Inferior parietal cortex (tissue), 1 donor: ENCODE measurements around the gene ANTXR1.

Source experiments
- DNase-seq: peaks from one replicate; pipeline ENCODE4 v3.0.0-alpha.2; 2016; ENCODE audit errors: extremely low spot score

Gene ANTXR1

DNA sequence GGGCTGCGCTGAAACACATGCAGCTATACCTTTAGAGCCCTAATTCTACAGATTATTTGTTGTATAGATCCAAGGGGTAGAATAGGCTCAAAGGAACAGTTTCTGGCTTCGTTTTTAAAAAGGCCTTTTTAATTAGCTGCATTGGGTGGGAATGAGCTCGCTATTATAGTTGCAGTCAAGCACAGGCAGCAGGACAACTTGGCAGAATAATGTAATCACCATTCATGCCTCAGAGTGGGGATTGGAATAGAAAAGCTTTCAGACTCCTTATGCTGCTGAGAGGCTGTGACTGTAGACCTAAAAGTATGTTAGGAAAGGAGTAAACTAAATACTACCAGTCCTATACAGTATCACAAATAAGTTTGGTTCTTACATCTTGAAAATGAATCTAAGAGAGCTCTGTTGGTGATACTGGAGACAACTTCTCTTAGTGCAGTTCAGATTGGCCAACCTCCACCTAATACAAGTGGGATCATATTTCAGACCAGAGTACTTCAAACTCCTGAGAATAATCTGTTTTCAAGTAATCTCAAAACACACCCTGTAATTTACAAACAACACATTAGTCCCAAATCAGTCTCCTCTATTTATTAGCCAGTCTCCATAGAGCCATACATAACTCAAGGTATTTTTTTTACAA is 121.4 kb downstream of the ANTXR1 start:
- DNase-seq, result no peak

DNA sequence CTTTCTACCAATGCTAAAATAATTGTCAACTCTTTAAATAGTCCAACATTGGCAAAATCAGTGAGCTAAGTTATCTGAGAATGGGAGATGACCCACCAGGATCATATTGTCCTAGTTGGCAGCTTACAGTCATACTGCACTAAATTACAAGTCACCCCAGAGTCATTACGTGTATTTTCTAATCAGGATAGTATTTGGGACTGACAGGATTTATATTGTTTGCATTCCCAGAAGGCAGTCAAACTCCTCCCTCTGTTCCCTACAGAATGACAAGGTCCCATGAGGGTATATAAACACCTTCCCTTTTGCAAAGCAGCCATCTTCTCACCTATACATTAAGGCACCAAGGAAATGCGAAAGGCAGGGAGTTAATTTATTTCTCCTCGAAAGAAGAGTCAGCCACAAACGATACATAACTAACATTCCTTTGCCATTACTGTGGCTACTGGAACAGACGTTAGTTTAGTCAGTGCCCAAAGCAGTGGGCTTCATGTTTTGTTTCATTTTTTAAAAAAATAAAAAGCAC is 125.3 kb downstream of the ANTXR1 start:
- DNase-seq, result no peak

DNA sequence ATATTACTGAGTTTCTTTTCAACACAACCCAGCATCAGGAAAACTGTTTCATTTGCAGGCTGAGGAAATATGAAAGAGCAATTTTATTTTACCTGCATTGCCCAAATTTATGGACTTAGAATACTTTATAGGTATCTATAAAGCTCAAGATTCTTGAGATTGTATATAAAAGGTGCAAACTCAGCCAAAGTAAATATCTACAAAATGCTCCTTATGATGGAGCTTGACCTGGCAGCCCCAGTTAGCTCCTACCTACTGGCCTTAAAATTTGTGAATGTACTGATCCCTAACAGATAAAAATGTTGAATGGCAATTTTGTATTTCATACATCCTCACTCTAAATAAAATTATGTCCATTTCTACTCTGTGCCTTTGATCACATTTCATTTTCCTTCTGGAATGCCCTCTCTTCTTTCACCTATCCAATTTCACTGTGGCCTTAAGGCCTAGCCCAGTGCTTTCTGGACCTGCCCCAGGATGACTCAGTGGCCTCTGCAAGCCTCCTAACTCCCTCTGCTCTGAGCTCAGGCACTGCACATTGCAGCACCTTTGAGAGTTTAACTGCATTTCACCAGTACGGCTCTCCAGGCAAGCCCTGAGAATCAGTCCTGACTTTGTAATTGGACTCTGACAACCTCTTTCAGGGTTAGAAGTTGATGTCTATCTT is 125.9 kb downstream of the ANTXR1 start:
- DNase-seq, result no peak

DNA sequence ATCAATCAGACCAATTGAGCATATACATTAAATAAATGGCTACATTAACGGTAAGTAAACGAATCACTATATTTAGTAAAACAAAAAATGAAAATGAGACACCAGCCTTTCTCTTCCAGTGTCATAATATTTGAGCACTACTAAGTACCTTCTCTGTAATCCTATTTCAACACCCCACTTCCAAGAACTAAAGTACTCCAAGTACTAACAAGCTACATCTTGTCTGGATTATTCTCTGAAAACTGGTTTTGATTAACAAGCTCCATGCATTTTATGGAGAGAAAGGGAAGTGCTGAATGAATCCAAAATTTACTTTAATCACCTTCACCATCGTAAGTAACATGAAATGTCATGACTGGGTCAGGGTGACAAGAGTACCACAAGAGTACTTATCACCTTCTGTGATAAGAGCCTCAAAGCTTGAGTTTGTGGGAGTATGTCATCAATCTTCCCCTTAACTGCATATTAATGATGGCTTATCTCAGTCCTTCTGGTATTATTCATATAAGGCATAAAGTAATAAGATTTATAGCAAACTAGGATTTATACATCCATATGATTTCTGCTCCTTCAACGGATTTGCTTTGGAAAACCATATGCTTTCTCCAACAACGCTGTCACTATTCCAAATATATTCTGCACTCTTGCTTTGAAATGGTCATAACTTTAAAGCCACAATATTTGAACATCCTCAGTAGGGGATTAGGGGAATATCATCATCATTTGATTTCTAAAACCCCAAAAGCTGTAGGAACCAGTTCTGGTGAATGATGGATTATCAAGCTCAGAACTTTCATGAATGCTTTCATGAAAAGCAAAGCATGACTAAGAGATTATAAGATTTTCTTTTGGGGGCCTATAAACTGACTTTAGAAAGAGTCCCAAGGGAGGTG is 127.0 kb downstream of the ANTXR1 start:
- no peak for DNase-seq

DNA sequence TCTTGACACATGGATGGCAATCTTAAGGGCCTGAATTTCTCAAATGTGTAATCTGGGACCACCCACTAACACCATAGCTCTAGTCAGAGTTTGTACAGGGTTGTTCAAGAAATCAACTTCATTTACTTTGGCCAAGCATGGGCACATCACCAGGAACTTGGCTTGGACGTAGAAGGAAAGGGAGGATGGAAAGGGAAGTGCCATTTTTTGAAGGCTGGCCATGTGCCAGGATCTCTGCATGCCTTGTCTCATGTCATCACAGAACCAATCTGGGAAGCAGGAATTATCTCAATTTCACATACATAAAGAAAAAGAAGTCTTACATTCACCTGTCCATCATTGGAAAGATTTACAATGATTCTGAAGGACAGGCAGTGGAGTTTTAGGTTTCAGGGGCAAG is 128.1 kb downstream of the ANTXR1 start:
- no peak for DNase-seq

DNA sequence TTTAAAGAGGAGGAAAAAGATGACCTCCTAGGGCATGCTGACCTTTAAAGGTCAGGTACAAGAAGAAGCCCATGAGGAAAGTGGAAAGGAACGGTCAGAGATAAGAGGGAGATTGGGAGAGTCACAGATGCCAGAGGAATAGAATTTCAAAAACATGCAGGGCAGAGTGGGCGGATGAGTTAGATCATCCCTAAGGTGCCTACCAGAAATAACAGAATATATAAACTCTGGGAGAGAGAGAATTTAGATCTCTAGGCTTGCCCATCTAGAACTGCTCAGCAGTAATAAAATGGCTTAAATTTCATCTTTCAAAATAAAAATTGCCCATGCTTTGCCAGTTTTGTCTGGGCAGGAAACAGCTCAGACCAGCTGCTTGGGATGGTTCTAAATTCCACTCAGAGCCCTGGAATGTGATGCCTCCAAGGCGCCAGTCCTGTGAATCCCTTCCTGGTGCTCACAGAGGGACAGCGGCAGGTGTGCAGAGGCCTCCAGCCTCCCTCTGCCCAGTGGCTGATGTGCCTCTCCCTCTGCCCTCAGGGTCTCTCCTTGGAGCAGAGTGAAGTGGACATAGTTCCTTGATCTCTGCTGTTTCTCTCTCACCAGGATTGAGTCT is 130.9 kb downstream of the ANTXR1 start:
- no peak for DNase-seq

DNA sequence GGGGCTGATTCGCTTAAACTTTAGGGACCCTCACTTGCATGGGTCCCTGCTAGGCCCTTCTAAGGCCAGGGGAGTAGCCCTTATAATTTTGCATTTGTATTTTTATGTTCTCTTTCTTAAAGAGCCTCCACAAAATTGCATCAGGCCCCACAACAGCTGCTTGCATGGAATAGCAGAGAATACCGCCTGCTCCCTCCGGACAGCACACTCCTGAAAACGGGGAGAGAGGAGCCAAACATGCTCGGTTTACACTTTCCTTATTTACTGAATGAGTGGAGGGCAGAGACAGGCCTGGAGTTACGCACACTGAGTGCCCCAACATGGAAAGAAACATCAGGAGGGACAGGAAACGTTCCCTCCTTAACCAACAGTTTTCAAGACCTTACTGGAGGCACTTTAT is 132.2 kb downstream of the ANTXR1 start:
- DNase-seq, result no peak

DNA sequence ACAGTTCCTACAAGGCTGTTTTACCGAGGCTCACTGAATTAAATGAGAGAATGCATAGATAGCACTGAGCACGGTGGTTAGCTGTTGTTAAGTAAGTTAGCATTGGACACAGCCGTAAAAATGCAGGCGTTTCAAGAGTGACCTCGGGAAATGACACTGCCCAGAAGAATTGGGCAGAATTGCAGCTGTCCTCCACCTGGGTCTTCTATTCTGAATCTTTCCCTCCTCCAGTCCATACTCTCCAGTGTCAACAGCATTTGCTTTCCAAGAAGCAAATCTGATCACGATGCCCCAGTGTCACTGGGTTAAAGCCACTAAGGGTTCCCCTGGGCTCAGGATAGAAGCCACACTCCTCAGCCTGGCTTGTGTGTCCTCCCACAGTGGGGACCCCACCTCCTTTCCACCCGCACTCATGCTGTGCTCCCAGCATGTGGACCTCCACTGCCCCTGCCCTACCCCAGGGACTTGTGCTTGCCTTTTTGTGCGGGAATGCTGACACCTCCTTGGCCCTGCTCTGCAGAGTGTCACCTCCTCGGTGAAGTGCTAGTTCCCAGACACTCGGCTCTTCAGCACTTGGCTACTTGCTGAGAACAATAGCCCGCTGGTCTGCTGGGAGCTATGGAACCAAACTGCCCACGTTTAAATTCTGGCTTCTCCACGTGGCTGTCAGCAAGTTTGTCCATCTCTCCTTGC is 135.0 kb downstream of the ANTXR1 start:
- DNase-seq, result no peak

DNA sequence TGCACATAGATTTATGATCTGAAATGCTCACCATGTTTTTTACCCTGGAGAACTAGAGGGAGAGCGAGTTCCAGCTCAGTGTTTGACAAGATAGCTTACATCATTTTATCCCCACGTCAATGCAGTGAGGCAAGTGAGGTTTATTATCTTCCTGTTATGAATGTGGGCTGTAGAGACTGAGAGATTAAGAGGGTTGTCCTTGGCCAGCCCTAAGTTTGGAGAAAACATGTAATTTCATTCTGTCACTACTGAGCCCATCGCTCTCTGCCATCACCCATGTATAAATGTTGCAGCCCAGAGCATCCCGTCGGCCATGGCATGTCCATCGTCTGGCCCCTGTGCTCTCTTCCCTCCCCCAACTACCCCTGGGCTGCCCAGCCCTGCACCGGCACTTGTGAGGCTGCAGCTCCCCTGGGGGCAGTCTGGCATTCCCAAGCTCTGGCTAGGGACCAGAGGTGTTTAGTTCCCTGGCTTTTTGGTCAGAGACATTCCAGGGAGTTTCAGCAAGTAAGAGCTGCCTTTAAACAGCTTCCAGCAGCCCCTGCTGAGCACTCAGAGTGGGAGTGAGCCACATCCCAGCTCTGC is 136.7 kb downstream of the ANTXR1 start:
- DNase-seq, result no peak

DNA sequence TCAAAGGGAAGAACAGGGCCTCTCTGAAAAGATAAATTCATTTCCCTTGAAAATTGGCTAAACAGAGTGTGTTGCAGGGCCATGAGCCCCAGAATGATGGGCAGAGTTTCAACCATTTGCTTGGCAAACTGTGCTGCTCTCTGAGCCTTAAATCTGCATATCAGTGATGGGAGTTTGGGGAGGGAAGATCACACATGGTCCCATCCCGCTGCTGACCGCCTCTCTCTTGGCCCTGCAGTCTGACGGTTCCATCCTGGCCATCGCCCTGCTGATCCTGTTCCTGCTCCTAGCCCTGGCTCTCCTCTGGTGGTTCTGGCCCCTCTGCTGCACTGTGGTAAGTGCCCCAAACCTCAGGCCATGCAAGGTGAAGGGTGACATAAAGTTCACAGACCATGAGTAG is 139.0 kb downstream of the ANTXR1 start:
- DNase-seq, result no peak

DNA sequence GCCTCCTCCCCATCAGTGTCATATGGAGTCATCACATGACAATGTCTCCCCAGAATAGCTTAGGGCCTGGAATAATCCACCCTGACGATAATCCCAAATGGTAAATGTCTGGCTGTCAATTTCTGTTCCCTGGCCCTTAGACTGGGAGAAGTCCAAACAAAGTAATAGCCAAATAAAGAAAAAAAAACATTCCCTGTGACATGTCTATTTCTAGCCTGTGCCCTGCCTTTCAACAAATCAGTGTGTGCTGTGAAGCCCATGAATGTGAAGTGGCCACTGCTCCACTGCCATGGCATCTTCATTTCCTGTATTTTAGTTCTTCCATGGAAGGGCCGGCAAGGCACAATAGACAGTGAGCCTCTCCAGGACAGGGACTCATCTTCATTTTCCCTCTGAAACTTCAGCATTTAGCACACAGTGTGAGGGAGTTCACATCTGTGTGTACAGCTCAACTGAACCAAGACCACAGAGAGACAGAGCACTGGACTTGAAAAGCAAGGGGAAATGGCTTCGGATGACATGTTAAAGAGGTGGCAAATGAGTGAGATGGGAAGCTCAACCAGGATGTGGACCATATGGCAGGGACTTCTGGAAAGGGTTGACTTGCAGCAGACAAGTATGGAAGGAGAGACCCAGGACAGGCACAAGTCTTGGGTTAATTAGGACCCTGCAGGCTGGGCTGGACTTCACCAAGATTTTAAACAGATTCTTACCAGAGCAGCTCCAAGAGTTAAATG is 140.0 kb downstream of the ANTXR1 start:
- no peak for DNase-seq

DNA sequence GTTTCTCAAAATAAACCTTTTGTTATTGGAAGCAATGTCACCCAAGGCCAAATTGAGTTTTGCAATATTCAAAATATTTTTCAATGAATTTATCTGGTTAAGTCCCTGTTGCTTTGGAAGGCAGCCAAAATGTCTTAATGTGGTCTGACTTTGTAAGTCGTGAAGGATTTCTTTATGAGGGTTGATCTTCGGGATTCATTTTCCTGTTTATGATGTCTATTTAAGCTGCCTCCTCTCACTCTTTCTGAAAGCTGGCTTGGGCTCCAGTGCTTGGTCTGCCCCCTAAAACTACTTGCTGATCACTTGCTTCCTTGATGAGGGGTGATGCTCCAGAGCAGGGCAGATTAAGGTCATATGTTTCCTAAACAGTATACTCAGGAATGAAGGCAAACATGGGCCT is 141.1 kb downstream of the ANTXR1 start:
- DNase-seq, result no peak

DNA sequence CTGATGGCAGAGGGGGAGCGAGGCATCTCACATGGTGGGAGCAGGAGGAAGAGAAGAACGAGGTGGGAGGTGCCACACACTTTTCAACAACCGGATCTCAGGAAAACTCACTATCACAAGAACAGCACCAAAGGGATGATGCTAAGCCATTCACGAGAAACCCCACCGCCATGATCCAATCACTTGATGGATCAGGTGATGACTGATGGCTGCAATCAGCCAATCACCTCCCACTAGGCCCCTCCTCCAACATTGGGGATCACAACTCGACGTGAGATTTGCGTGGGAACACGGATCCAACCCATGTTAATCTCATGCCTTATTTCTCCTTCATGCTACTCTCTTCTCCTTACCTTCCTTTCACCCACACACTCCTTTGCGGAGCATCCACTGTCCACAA is 143.6 kb downstream of the ANTXR1 start:
- no peak for DNase-seq

DNA sequence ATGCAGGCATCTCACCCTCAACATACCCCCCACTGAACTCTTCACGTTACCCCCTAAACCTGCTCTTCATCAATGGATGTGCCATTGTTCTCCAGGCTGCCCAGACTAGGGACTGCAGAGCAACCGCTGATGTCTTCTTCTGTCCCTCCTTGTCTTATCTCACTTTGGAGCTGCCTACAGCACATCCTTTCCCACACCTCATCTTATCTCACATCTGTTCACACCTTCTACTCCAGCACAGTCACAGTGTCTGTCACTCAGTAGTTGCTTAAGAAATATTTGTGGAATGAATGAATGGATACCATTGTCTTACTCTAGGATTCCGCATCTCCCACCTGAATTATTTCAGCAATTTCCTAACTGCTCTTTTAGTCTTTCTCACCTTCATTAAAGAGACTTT is 144.5 kb downstream of the ANTXR1 start:
- DNase-seq, result no peak

DNA sequence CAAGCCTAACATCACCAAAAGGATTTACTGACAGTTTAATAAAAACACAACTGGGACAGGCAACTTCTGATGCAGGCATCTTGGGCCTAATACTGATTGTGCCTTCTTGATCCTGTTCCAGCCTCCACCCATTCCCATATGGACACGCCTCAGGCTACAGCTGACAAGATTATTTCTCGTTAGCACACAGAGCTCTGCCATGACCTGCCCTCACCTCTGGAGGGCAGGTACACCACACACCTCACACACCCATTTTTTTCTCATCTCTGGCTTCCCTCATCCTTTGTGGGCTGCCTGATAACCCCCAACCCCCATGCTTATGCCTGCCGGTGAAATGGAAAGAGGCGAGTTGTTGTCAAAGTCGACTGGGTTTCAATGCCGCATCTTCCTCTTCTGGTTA is 147.0 kb downstream of the ANTXR1 start:
- DNase-seq, result no peak

DNA sequence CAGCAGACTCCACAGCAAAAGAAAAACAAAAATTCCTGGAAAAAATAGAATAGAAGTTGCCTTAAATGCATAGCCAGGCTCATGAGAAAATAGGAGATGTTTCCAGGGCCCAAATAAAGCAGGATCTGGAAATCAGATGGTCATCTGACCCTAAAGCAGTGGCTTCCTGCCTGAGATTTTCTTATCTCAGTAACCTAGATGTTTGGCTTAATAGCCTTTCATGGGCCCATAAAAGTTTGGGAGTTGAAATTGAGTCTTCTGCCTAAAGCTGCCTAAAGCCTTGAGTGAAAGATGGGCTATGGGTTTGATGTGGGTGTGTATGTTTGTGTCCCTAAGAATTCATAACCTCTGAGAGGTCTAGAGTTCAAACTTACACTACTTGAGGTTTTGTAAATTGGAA is 149.1 kb downstream of the ANTXR1 start:
- DNase-seq, result no peak

DNA sequence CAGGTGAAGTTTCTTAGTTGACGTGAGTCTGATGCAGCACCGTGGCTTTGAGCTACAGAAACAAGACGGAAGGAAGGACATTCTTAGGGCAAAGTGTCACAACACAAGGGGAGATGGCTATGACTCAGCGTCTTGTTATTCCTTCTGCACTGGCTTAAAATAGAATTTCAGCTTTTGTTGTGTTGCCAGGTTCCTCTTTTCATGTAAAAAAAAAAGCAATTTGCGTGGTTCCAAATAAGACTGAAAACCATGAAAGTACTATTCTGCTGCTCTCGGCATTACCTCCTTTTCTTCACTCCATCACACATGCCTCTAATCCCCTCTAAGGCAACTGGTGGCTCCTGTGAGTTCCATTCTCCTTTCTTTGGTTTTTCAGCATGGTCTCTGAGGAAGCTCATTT is 150.1 kb downstream of the ANTXR1 start:
- peak; percentile 61 for DNase-seq

DNA sequence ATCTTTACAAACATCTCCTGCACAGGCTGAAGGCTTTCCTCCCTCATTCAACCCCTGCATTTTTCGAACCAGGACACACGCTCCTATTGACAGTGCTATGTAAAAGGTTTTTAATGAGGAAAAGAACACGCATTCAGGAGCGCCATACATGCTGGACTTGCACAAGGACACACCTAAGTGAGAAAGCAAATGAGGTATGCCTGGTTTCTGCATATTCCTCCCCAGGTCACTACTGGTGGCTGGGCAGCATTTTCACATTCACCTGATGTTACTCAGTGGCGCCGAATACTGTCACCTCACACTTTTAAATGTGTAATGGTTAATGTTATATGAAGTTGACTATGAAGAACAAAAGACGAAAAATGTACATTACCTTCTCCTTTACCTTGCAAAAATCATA is 150.6 kb downstream of the ANTXR1 start:
- no peak for DNase-seq

DNA sequence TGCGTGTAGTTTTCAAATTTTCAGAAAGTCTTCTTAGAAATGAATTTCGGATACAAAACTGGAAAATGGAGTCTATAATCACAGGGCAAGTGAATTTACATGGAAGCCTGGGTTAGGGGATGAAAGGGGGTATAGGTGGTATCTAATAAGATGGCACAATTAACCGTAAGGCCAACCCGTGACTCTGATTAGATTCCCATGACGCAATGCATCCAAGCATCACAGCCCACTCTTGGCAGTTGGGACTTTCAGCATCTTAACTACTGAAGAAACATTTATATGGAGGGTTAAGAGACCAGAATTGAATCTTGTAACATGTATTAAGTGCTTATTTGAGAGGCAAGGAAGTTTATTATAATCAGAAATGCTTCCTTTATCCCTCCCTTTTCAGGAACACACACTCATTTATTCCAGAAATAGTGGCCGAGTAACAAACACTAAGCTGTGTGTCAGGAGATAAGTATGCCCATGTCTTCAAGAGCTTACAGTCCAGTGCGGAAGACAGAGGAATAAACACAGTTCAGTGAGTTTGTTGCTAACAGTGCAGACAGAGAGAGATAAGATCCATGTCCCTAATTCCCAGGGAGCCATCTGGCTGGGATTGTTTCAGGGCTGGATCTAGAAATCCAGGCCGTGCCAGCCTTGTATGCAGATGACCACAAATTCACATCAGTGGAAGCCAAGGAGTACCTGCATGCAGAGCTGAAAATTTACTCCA is 151.2 kb downstream of the ANTXR1 start:
- no peak for DNase-seq
